HS-5 (cell line): Measurements from ENCODE around the gene CLIC1.
"Not testable (repeated sequence)": the region's sequence is repeated elsewhere in the genome, so short reads cannot be mapped to it uniquely, and the experiment has no call there.

Experiments used
- DNase-seq: peaks from one replicate; pipeline ENCODE4 v3.0.0-alpha.2; 2012; ENCODE audit warnings: low read depth

The CLIC1 gene

GRCh38 chr6:31722173-31722572 lies 14.2 kb downstream of the CLIC1 start:
- DNase-seq = no peak

- no peak for DNase-seq
Observed at GRCh38 chr6:31721351-31722020, 14.8 kb downstream of the CLIC1 start, which contains the start of gene LY6G6C. Gene LY6G6C (minus strand): TSS chr6:31721746. CDS start chr6:31721679, 67 bp downstream.

DNA sequence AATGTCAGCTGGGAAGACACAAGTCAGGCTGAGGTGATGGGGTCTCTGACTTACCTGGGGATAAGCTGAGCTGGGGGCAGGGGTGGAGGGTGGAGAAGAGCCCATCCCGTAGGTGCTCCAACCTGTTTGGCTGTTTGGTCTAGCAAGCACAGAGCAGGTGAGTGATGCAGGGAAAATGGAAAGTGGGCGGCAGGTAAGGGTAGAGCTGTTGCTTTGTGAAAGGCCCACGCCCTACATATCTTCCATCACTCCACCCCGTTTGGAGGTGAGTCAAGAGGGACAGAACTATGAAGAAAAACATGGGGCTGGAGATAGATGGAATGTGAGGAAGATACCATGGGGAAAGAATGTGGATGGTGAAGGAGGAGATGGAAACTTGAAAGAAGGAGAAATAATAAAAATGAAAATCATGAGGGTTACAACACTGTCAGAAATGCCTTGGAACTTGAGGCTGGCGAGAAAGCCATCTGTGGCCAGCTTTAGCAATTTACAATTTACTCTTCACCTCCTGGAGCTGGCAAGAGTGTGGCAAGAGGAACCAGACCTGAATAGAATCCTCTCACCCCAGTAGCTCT lies 16.0 kb downstream of the CLIC1 start:
- DNase-seq = no peak

- DNase-seq = no peak
Observed at GRCh38 chr6:31719001-31719400, 17.3 kb downstream of the CLIC1 start.

DNA sequence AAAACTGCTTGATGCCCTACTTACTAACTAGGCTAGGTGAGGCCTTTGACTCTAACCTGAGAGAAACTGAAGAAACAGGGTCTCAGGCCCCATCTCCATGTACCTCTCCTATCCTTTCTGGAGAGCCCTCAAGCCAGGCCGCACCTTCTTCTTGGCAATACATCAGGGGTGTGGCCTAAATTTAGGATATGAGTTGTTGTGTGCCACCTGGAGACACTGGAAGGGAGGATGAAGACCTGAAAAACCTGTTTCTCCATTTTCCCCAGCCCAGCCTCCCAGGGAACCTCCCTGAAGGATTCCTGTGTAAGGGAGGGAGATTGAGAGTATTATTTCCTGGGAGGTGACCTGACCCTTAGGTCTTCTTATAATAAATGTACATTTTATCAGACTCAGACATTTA lies 18.1 kb downstream of the CLIC1 start:
- DNase-seq = no peak

DNA sequence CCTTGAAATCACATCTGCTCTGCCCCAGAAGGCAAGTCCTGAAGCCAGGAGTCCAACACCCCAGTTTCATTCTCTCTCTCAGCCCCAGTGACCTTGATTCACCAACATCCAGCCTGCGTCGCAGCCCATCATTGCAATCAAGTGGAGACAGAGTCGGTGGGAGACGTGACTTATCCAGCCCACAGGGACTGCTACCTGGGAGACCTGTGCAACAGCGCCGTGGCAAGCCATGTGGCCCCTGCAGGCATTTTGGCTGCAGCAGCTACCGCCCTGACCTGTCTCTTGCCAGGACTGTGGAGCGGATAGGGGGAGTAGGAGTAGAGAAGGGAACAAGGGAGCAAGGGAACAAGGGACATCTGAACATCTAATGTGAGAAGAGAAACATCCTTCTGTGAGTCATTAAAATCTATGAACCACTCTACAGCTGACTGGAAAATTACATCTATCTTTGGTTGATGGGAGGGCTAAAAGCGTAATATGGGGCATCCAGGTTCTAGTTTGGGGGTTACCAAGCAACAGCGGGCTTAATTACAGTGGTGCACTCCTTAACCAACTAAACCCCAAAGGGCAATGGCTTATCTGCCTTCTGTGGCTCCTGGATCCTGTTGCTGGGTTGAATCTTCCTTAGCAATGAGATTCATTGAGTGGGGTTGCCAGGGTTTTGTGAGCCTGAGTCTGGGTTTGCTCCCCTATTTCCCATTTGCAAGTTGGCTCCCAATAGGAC lies 18.7 kb downstream of the CLIC1 start:
- DNase-seq = no peak

DNA sequence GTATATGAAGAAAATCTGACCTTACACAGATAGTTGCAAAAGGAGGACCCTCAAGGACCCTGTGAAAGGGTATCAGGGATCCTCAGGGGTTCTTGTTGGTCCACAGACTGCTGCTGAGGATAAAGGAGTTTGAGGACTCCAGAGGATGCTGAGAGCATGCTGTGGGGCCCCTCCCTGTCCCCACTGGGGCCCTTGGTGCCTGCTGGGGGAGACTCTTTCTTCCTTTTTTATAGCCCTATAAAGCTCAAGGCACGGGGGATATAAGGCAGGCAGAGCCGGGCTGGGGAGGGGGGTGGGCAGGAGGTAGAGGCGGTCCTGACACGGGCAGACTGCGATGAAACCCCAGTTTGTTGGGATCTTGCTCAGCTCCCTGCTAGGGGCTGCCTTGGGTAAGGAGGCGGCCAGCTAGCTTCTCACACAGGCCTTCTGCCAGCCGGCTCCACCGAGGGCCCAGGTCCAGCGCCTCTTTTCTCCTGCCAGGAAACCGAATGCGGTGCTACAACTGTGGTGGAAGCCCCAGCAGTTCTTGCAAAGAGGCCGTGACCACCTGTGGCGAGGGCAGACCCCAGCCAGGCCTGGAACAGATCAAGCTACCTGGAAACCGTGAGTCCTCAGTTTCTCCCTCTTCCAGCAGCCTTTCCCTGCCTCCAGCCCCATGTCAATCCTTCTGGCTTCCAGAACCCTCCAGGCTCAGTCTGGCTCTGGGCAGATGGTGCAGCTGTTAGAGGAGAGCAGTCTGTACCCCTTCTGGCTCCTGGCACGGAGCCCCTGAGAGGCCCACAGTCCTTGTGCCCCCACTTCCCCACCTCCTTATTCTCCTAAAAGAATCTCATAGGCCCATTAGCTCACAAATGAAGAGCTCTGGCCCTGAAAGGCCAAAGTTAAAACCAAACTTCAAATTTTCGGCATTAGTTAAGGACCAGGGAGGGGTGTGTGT lies 21.0 kb downstream of the CLIC1 start, which contains the start of gene LY6G6D:
TSS of gene LY6G6D (plus strand) at position 327 of the 937 bp plus-strand sequence. CDS start at position 335, 8 bp downstream.
- DNase-seq = no peak

DNA sequence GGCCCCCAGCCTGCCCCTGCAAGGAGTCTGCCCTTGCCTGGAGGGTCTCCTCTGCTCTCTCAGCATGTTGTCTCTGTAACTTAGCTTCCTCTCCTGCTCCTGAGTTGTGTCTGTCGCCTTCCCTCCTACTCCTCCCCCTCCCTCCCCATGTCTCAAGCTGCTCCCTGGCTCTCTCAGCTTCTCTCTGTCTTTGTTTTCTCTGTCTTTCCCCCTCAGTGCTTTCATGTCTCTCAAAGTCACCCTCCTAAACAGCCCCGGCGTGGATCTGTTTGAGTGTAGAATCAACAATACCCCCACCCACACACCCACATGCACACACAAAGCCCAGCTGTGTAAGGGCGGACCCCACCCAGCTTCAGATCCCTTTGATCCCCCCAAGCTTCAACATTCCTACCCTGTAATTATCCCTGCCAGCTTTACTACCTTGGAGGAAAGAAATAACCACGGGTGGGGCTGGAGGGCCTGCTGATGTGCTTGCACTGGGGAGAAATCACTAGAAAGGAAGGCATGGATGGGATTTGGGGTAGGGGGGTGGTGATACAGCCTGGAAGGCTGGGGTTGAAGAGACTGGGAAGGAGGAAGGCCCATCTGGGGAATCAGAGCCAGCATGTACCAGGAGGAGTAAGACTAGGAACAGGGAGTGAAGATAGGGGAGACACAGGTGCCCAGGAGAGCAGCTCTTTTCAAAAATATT lies 22.2 kb downstream of the CLIC1 start:
- DNase-seq = no peak

GRCh38 chr6:31713465-31713864 lies 22.9 kb downstream of the CLIC1 start:
- DNase-seq = no peak

- DNase-seq = no peak
Observed at GRCh38 chr6:31712296-31712695, 24.0 kb downstream of the CLIC1 start.

DNA sequence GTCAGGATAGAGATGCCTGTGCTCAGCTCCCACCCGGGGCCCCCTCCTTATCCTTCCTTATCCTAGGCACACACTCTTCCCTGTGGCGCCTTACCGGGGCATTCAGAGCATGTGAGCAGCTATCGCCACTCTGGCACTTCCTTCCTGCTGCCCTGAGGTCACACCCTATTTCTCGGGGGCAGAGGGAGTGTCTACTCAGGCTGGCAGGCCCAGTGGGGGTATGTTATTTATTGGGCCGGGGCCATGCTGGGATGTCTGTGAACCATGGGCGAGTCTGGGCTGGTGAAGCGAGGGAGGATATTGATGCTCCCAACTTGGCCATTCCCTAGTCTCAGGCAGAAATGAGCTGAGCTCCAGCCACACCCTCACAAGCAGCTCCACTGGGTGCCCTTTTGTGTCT lies 25.1 kb downstream of the CLIC1 start:
- no peak for DNase-seq

GRCh38 chr6:31710523-31711219 lies 25.7 kb downstream of the CLIC1 start:
- no peak for DNase-seq

- not testable (repeated sequence) for DNase-seq
Observed at GRCh38 chr6:31709157-31709556, 27.2 kb downstream of the CLIC1 start.

- DNase-seq = no peak
Observed at GRCh38 chr6:31708224-31708623, 28.1 kb downstream of the CLIC1 start.

DNA sequence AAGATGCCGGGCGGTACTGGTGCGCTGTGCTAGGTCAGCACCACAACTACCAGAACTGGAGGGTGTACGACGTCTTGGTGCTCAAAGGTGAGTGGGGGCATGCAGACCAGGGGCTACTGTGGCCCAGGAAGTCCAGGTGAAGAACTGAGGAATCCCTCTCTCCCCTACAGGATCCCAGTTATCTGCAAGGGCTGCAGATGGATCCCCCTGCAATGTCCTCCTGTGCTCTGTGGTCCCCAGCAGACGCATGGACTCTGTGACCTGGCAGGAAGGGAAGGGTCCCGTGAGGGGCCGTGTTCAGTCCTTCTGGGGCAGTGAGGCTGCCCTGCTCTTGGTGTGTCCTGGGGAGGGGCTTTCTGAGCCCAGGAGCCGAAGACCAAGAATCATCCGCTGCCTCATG lies 28.6 kb downstream of the CLIC1 start:
- no peak for DNase-seq

GRCh38 chr6:31706599-31706998 lies 29.7 kb downstream of the CLIC1 start, which contains the start of gene LY6G6F:
Gene LY6G6F (plus strand): TSS chr6:31706866. CDS start chr6:31706907, 41 bp downstream.
- DNase-seq = no peak

DNA sequence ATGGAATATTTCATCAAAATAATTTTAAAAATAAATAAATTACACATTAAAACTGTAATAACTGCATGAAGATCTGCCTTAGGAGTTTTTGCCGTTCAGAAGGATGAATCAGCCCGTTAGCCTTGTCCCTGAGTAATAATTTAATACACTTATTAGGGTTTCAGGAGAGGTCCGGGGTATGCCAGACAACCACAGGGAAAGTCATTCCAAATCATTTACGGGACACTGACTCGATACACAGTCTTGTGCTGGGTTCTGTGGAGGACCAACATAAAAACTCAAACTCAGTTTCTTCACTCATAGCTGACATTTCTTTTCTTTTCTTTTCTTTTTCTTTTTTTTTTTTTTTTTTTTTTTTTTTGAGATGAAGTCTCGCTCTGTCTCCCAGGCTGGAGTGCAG lies 30.4 kb downstream of the CLIC1 start:
- DNase-seq = no peak

DNA sequence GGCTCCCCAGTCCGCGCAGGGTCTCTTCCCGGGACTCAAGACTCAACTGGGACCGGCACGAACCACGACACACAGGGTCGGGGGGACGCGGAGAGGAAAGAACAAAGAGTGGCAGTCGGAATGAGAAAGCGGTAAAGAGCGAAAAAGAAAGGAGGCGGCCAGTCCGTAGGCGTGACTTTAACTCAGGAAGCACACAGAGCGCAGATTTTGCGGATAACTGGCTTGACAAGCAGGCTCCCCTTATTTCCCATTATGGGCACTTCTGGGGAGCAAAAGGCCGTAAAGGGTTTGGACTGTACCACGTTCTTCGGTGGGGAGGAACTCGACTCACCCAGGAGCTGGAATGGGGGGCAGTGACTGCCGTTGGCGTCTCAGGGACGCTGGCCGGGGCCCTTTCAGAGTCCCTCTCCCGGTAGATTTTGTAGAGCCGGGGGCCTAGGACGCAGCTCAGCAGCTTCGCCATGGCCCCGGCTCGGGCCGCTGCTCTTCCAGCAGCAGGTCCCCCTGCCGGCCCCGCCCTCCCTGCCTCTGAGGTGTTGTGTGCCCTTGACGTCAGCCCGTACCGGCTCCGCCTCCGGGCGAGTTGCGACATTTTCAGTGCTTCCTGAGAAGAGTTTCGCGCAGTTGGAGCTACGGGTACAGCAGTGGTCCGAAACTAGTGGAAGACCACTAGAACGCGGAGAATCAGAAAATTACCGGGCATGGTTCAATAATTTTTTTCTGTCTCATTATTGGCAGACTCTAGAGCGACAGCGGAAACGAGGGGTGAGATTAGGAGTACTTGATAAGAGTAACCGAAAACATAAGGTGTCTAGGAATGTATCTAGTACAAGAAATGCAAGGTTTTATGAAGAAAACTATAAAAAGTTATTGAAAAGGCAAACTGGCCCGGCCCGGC lies 33.3 kb downstream of the CLIC1 start, which contains the start of gene ABHD16A:
TSS of gene ABHD16A (minus strand) at position 506 of the 898 bp plus-strand sequence. CDS start at position 463, 43 bp downstream.
- peak; percentile 94 for DNase-seq

- DNase-seq = no peak
Observed at GRCh38 chr6:31702405-31702818, 33.9 kb downstream of the CLIC1 start.
